H9 (cell line): ENCODE measurements around the gene CCDC85B. TPM values are rescaled to one million over a fixed set of nuclear protein-coding genes. Genes with fewer than 3 reads are reported as not detected.
A peak's percentile ranks its signal among the peaks of the same experiment; 100 is the strongest.

Experiments used
- DNase-seq: peaks from one replicate; pipeline ENCODE4 v3.0.0-alpha.2; 2017
- H2AFZ ChIP-seq: one replicate; pipeline ENCODE4 v1.6.1; 2013; ENCODE audit warnings: mild to moderate bottlenecking, low read length, control low read depth, moderate library complexity
- H2AK5ac ChIP-seq: 2 replicates; pipeline ENCODE4 v1.6.1; 2013; ENCODE audit warnings: low read length, control low read depth, mixed read lengths; ENCODE audit not compliant: insufficient read length
- H2BK120ac ChIP-seq: one replicate; pipeline ENCODE4 v1.6.1; 2013; ENCODE audit warnings: low read depth, mild to moderate bottlenecking, low read length, control low read depth, inconsistent platforms; ENCODE audit not compliant: poor library complexity, severe bottlenecking
- H2BK12ac ChIP-seq: 2 replicates; pipeline ENCODE4 v1.6.1; 2013; ENCODE audit warnings: low read length, control low read depth, mixed read lengths, low read depth; ENCODE audit not compliant: insufficient read length
- H2BK15ac ChIP-seq: 2 replicates; pipeline ENCODE4 v1.6.1; 2013; ENCODE audit warnings: low read depth, low read length, control low read depth
- H2BK20ac ChIP-seq: one replicate; pipeline ENCODE4 v1.6.1; 2013; ENCODE audit warnings: low read depth, mild to moderate bottlenecking, low read length, control low read depth, inconsistent platforms; ENCODE audit not compliant: poor library complexity, severe bottlenecking
- H2BK5ac ChIP-seq: 2 replicates; pipeline ENCODE4 v1.6.1; 2013; ENCODE audit warnings: low read length, control low read depth, mixed read lengths; ENCODE audit not compliant: insufficient read length
- H3K14ac ChIP-seq: 2 replicates; pipeline ENCODE4 v1.6.1; 2013; ENCODE audit warnings: low read length, control low read depth; ENCODE audit not compliant: insufficient read depth
- H3K18ac ChIP-seq: 2 replicates; pipeline ENCODE4 v1.6.1; 2013; ENCODE audit warnings: low read depth, mild to moderate bottlenecking, mixed read lengths, low read length, control low read depth; ENCODE audit not compliant: insufficient read length
- H3K23ac ChIP-seq: 2 replicates; pipeline ENCODE4 v1.6.1; 2013; ENCODE audit warnings: low read length, control low read depth, mixed read lengths, low read depth; ENCODE audit not compliant: insufficient read length
- H3K23me2 ChIP-seq: 2 replicates; pipeline ENCODE4 v1.6.1; 2013; ENCODE audit warnings: low read depth, mild to moderate bottlenecking, mixed read lengths, low read length, control low read depth; ENCODE audit not compliant: insufficient read length, poor library complexity, severe bottlenecking
- H3K27ac ChIP-seq: 2 replicates; pipeline ENCODE4 v1.5.1; 2013; ENCODE audit warnings: low read length, control low read depth, mixed read lengths, low read depth; ENCODE audit not compliant: insufficient read length
- H3K27me3 ChIP-seq: 2 replicates; pipeline ENCODE4 v1.6.1; 2013; ENCODE audit warnings: low read length, control low read depth, inconsistent platforms; ENCODE audit not compliant: insufficient read depth
- H3K4ac ChIP-seq: 2 replicates; pipeline ENCODE4 v1.6.1; 2013; ENCODE audit warnings: low read depth, mild to moderate bottlenecking, control low read depth, inconsistent platforms, low read length, moderate library complexity
- H3K4me1 ChIP-seq: 2 replicates; pipeline ENCODE4 v1.6.1; 2013; ENCODE audit warnings: low read length, control low read depth, inconsistent platforms; ENCODE audit not compliant: insufficient read depth
- H3K4me2 ChIP-seq: 2 replicates; pipeline ENCODE4 v1.6.1; 2013; ENCODE audit warnings: low read length, control low read depth, mixed read lengths; ENCODE audit not compliant: insufficient read length, insufficient read depth
- H3K56ac ChIP-seq: 2 replicates; pipeline ENCODE4 v1.6.1; 2013; ENCODE audit warnings: low read depth, mild to moderate bottlenecking, mixed read lengths, low read length, control low read depth; ENCODE audit not compliant: insufficient read length
- H3K79me1 ChIP-seq: 2 replicates; pipeline ENCODE4 v1.6.1; 2013; ENCODE audit warnings: low read depth, mild to moderate bottlenecking, moderate library complexity, low read length, control low read depth, inconsistent platforms; ENCODE audit not compliant: insufficient read depth, poor library complexity, severe bottlenecking
- H3K79me2 ChIP-seq: 2 replicates; pipeline ENCODE4 v1.6.1; 2013; ENCODE audit warnings: low read length, control low read depth, inconsistent platforms; ENCODE audit not compliant: insufficient read depth
- H3K9ac ChIP-seq: 2 replicates; pipeline ENCODE4 v1.6.1; 2013; ENCODE audit warnings: low read length, control low read depth, mixed read lengths; ENCODE audit not compliant: insufficient read length; ENCODE audit errors: extremely low read depth
- H3K9me3 ChIP-seq: one replicate; pipeline ENCODE4 v1.6.1; 2013; ENCODE audit warnings: low read depth, low read length, inconsistent platforms; ENCODE audit not compliant: control insufficient read depth
- H3T11ph ChIP-seq: one replicate; pipeline ENCODE4 v1.6.1; 2013; ENCODE audit warnings: mild to moderate bottlenecking, low read length, control low read depth, inconsistent platforms
- H4K20me1 ChIP-seq: one replicate; pipeline ENCODE4 v1.6.1; 2013; ENCODE audit not compliant: control insufficient read depth, insufficient read length, insufficient read depth
- H4K5ac ChIP-seq: 2 replicates; pipeline ENCODE4 v1.6.1; 2013; ENCODE audit warnings: low read depth, mild to moderate bottlenecking, mixed read lengths, low read length, control low read depth; ENCODE audit not compliant: insufficient read length
- H4K8ac ChIP-seq: replicated peaks from 2 replicates; pipeline ENCODE4 v1.6.1; 2013; ENCODE audit warnings: low read length, control low read depth, mixed read lengths, low read depth; ENCODE audit not compliant: insufficient read length
- H4K91ac ChIP-seq: 2 replicates; pipeline ENCODE4 v1.6.1; 2013; ENCODE audit warnings: low read depth, mild to moderate bottlenecking, moderate library complexity, mixed read lengths, low read length, control low read depth; ENCODE audit not compliant: insufficient read length
- H3K27ac Mint-ChIP-seq, 3 experiments: 2 replicates in 2 of 3; 3 replicates in 1 of 3; pipeline ENCODE4 v1.8.0; 2020 to 2021; ENCODE audit warnings: mixed read lengths in 3 of 3, mild to moderate bottlenecking in 1 of 3, moderate library complexity in 1 of 3
- H3K27me3 Mint-ChIP-seq: 2 replicates; pipeline ENCODE4 v1.8.0; 2021; ENCODE audit warnings: low read depth, mild to moderate bottlenecking, moderate library complexity, mixed read lengths
- H3K36me3 Mint-ChIP-seq, 3 experiments: 2 replicates in 2 of 3; 3 replicates in 1 of 3; pipeline ENCODE4 v1.8.0; 2020 to 2021; ENCODE audit warnings: low read depth in 3 of 3, mixed read lengths in 3 of 3; ENCODE audit not compliant: insufficient read depth in 1 of 3
- H3K4me1 Mint-ChIP-seq, 2 experiments: 2 replicates each; pipeline ENCODE4 v1.8.0; 2020; ENCODE audit warnings: mixed read lengths in 2 of 2
- H3K4me3 Mint-ChIP-seq, 2 experiments: 2 replicates in 1 of 2; 3 replicates in 1 of 2; pipeline ENCODE4 v1.8.0; 2020 to 2021; ENCODE audit warnings: mild to moderate bottlenecking in 2 of 2, mixed read lengths in 2 of 2, moderate library complexity in 1 of 2
- H3K9me3 Mint-ChIP-seq, 2 experiments: 2 replicates in 1 of 2; 3 replicates in 1 of 2; pipeline ENCODE4 v1.8.0; 2020; ENCODE audit warnings: mild to moderate bottlenecking in 2 of 2, mixed read lengths in 2 of 2, moderate library complexity in 1 of 2
- CTCF ChIP-seq: fragments of 200-600 bp; sonication (generic); conservative IDR thresholded peaks from 3 replicates; pipeline ENCODE4 v1.8.0; 2021; ENCODE audit warnings: antibody characterized with exemption, mild to moderate bottlenecking
- WGBS: extraction: QIAGEN DNeasy Blood & Tissue Kit; methylation state at CpG from one replicate; pipeline ENCODE4 v1.1.7; 2013; ENCODE audit warnings: missing lambda C conversion rate, low lambda C conversion rate, mixed read lengths; ENCODE audit not compliant: insufficient read length; ENCODE audit errors: extremely low coverage; 5-methylcytosine and 5-hydroxymethylcytosine counted together
- total RNA-seq: library from RNA; stranded (reverse); gene quantifications from 2 replicates; pipeline ENCODE4 v1.2.1, GENCODE V29; 2021

The CCDC85B gene
- total RNA-seq, 1 experiment from 2014 or later: 23.3 TPM

- H3K18ac ChIP-seq: no peak overlapping the region
- peak; percentile 15 for DNase-seq
- no peaks in the 10 kb centered on the region for H3K79me1 ChIP-seq
- H2AFZ ChIP-seq: no peak overlapping the region
- H2BK120ac ChIP-seq: no peak overlapping the region
- no peak overlapping the region for H3K27ac ChIP-seq
- H4K91ac ChIP-seq: no peak overlapping the region
- no peak overlapping the region for H3K23ac ChIP-seq
- H3K14ac ChIP-seq: no peak overlapping the region
- H3K4me3 Mint-ChIP-seq: peak overlapping the region; percentile 50 to 78; a peak in 4 of 5 replicates
- H3T11ph ChIP-seq: no peak overlapping the region
- H3K4me1 ChIP-seq: no peaks in the 10 kb centered on the region
- no peaks in the 10 kb centered on the region; the same call in 1 of the 2 replicates for H3K79me2 ChIP-seq
- H4K8ac ChIP-seq: no peak overlapping the region
- H3K4me1 Mint-ChIP-seq: peaks cover 21 to 24% of the 10 kb centered on the region in 2 experiments
- H3K27me3 Mint-ChIP-seq: peaks cover under 1% of the 10 kb centered on the region; the same call in 1 of the 2 replicates
- no peak overlapping the region for H2BK12ac ChIP-seq
- no peak for TF ChIP-seq CTCF
- H3K23me2 ChIP-seq: peaks cover 19% of the 10 kb centered on the region
- H3K36me3 Mint-ChIP-seq: peaks cover 24 to 41% (median 40%) of the 10 kb centered on the region in 3 experiments; a peak in 6 of 7 replicates
- no peak overlapping the region for H2BK20ac ChIP-seq
- H3K9me3 Mint-ChIP-seq: peaks cover 0 to 3% of the 10 kb centered on the region in 2 experiments; a peak in 1 of 5 replicates
- no peak overlapping the region for H3K4me2 ChIP-seq
- H4K5ac ChIP-seq: no peak overlapping the region
- no peak overlapping the region for H2BK15ac ChIP-seq
- no CpG with 5 or more reads among the region's 5 CpGs for WGBS
- H2AK5ac ChIP-seq: no peak overlapping the region
- H3K27ac Mint-ChIP-seq: no peak overlapping the region
- H2BK5ac ChIP-seq: no peak overlapping the region
- H3K9me3 ChIP-seq: no peaks in the 10 kb centered on the region
- no peak overlapping the region for H3K56ac ChIP-seq
- H3K9ac ChIP-seq: no peak overlapping the region
- peaks cover 2% of the 10 kb centered on the region for H4K20me1 ChIP-seq
- no peak overlapping the region for H3K4ac ChIP-seq
- H3K27me3 ChIP-seq: no peaks in the 10 kb centered on the region
These were observed 28.2 kb upstream of the CCDC85B start for GRCh38 chr11:65862191-65862735.
